Activated CD8-positive, alpha-beta memory T cell treated with anti-CD3 and anti-CD28 coated beads, Interleukin-2, amount 10 ng/mL, durations not matched to agents 7 days and 5 days (primary cell): Measurements from ENCODE around the gene MISP3. TPM values are rescaled to one million over a fixed set of nuclear protein-coding genes. Genes with fewer than 3 reads are reported as not detected.

Source experiments
- ATAC-seq: fragments of 150-1000 bp; cut with Tn5 transposase; one replicate; pipeline ENCODE4 v1.10.0; 2021; ENCODE audit warnings: moderate library complexity
- CTCF ChIA-PET: fragments of 350-600 bp; sonication (Branson Sonifier 250); formaldehyde crosslinking; loops from one replicate; lab custom pipeline; 2021; ENCODE audit warnings: antibody characterized with exemption; lab: Charles Lee
- DNase-seq: peaks from one replicate; pipeline ENCODE4 v3.0.0-alpha.2; 2020
- H3K27ac Mint-ChIP-seq: one replicate; pipeline ENCODE4 v1.8.0; 2021; ENCODE audit warnings: mild to moderate bottlenecking, mixed read lengths
- H3K27me3 Mint-ChIP-seq: one replicate; pipeline ENCODE4 v1.8.0; 2021; ENCODE audit warnings: mixed read lengths
- H3K36me3 Mint-ChIP-seq: one replicate; pipeline ENCODE4 v1.8.0; 2021; ENCODE audit warnings: mild to moderate bottlenecking, mixed read lengths
- H3K4me1 Mint-ChIP-seq: one replicate; pipeline ENCODE4 v1.8.0; 2021; ENCODE audit warnings: mixed read lengths
- H3K4me3 Mint-ChIP-seq: one replicate; pipeline ENCODE4 v1.8.0; 2021; ENCODE audit warnings: mild to moderate bottlenecking, moderate library complexity, mixed read lengths
- H3K9me3 Mint-ChIP-seq: one replicate; pipeline ENCODE4 v1.8.0; 2022; ENCODE audit warnings: low read depth, mixed read lengths
- total RNA-seq, 2 experiments: library from RNA; stranded (reverse); gene quantifications; one replicate each; pipeline ENCODE4 v1.2.3, GENCODE V29; 2021

The MISP3 gene
- total RNA-seq, 2 experiments from 2014 or later = 1.4 to 2.4 TPM

DNA sequence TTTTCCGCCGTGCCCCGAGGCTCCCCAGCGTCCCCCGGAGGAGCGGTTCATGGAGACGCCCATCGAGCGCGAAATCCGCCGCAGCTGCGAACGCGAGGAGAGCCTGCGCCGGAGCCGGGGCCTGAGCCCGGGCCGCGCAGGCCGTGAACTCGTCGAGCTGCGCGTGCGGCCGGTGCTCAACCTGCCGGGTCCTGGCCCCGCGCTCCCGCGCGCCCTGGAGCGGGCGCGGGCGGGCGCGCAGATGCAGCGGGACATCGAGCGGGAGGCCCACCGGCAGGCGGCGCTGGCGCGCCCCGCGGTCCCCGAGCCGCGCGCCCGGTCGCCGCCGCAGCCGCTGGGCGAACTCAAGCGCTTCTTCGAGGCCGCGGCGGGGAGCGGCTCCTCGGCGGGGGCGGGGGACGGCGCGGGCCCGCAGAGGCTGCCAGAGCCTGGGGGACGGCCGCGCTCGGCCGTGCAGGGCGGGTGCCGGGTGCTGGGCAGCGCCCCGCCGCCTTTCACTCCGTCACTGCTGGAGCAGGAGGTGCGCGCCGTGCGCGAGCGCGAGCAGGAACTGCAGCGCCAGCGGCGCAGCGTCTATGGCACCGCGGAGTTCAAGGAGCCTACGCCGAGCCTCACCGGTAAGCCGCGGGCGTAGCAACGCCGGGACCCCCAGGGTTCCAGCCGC lies 807 bp downstream of the MISP3 start:
- Mint-ChIP-seq H3K4me3 (peak overlapping the region; percentile 84), H3K36me3 (no peaks in the 10 kb centered on the region), H3K4me1 (peaks cover 23% of the 10 kb centered on the region), H3K9me3 (no peaks in the 10 kb centered on the region), H3K27me3 (peaks cover 3% of the 10 kb centered on the region), H3K27ac (peak overlapping the region; percentile 81)
- CTCF ChIA-PET = interaction anchor here (0.6 to 7.3 kb wide), 40 partner anchors 8 to 481 kb away, joined by 3 to 153 read pairs (median 3); partner anchors contain the start of genes ASF1B, BRME1, CC2D1A and IL27RA
- ATAC-seq = peak; percentile 79
- peak; percentile 82 for DNase-seq

DNA sequence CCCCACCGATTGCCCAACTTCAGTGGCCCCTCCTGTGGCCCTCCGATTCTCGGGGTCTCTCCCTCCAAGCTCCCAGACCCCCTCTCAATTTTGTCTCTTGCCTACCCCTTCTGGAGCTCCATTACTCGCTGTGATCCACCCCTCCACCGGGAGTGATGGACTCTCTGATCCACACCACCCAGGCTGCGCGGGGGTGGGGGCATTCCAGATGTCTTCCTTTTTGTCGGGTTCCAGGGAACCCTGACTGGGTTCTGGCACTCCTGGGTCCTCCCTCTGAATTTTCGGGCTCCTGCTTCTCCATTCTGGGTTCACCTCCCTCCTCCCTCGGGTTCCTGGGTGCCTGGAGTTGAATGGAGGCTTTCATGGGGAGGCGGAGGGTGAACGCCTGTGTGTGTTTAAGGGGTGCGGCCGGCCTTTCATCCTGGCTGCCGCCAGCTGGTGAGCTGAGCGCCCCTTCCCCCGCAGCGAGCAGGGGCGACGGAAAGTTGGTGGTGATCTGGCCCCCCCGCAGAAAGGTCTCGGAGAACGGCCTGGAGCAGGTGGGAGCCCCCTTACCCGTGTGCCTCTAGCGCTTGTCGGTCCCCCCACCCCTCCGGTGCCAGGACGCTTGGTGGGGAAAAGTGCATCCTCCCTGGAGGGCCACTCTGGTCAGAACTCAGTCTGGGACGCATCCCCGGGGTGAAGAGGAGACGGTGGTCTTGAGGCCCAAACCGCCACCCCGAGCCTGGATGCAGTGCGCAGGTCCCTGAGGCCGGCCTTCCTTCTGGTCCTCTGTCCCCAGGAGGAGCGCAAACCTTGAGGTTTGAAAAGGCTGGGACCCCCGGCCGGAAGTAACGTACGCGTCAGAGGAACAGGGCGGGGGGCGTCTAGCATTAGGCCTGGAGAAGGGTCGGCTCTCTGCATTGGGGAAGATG lies 1.6 kb downstream of the MISP3 start:
- ATAC-seq = peak; percentile 9
- peak overlapping the region; percentile 81 for H3K27ac Mint-ChIP-seq

DNA sequence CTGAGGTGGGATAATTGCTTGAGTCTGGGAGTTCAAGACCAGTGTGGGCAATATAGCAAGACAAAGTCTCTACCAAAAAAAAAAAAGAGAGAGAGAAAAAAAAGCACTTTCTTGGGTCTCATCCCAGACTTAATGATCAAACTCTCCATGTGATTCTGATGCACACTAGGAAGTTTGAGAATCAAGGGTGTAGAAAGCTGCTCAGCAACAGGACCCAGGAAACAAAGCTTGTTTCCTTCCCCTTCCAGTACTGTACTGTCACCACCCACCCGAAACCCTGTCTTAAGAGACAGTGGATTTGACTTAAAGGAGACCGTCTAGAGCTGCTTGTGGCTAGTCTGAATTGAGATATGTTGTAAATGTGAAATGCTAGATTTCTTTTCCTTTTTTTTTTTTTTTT lies 5.8 kb downstream of the MISP3 start:
- Mint-ChIP-seq H3K27me3 (no peaks in the 10 kb centered on the region), H3K36me3 (no peaks in the 10 kb centered on the region), H3K4me3 (no peak overlapping the region), H3K9me3 (no peaks in the 10 kb centered on the region), H3K27ac (no peak overlapping the region), H3K4me1 (peaks cover 33% of the 10 kb centered on the region)
- ATAC-seq (no peak), DNase-seq (no peak)
- CTCF ChIA-PET = interaction anchor here (0.5 to 7.4 kb wide), 6 partner anchors 19 to 198 kb away, joined by 3 to 38 read pairs (median 5); partner anchors contain the start of gene ASF1B

More for the DNA sequence above, 1.6 kb downstream of the MISP3 start:
- Mint-ChIP-seq H3K4me1 (peaks cover 25% of the 10 kb centered on the region), H3K4me3 (peak overlapping the region; percentile 84), H3K27me3 (peaks cover 3% of the 10 kb centered on the region), H3K9me3 (no peaks in the 10 kb centered on the region), H3K36me3 (no peaks in the 10 kb centered on the region)
- DNase-seq = no peak
- CTCF ChIA-PET = interaction anchor here (0.8 to 7.3 kb wide), 27 partner anchors 8 to 238 kb away, joined by 3 to 153 read pairs (median 4); partner anchors contain the start of genes ASF1B, BRME1, CC2D1A and IL27RA

DNA sequence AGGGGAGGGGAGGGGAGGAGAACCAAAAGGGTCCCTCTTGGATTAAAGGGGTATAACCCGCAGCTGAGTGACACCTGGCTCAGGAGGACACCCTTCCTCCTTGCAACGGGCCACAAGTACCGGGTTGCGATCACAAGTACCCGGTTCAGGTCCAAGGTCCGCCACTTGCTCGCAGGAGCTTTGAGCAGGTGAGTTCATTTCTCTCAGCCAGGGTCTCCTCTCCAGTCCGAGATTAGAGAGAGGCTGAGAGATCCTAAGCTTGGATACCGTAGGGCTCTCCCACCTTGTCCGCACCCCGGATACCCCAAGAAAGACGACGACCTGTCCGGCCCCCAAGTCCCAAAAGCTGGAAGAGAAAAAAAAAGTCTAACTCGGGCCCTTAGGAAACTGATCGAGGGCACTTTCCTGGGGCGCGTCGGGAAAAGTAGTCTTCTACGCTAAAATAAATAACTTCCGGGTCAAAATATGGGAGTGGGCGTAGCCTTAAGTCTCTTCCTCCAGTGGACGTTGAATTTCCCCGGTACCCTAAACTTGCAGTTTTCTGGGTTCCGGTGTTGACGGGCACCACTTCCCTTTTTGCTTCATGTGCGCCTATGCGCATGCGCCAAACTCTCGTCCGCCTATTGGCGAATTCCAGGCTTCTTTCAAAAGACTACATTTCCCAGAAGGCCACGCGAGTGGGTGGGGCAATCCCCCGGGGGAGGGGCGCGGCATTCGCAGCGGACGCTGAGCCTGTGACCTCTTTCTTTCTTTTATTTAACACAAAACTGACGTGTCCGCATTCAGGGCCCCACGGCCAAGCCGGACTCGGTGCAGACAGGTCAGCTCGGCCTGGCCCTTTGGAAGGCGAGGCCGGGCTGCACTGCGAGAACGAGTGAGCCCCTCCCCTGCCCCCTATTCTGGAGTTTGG lies 8.6 kb downstream of the MISP3 start:
- no peaks in the 10 kb centered on the region for H3K36me3 Mint-ChIP-seq
- CTCF ChIA-PET = interaction anchor here (0.5 to 7.4 kb wide), 20 partner anchors 8 to 399 kb away, joined by 3 to 38 read pairs (median 3); partner anchors contain the start of genes ASF1B, BRME1 and MISP3
- H3K9me3 Mint-ChIP-seq = no peaks in the 10 kb centered on the region
- peak; percentile 100 for DNase-seq
- ATAC-seq = peak; percentile 97
- H3K4me3 Mint-ChIP-seq = peak overlapping the region; percentile 92
- peak overlapping the region; percentile 92 for H3K27ac Mint-ChIP-seq
- H3K4me1 Mint-ChIP-seq = peaks cover 16% of the 10 kb centered on the region
- H3K27me3 Mint-ChIP-seq = no peaks in the 10 kb centered on the region

DNA sequence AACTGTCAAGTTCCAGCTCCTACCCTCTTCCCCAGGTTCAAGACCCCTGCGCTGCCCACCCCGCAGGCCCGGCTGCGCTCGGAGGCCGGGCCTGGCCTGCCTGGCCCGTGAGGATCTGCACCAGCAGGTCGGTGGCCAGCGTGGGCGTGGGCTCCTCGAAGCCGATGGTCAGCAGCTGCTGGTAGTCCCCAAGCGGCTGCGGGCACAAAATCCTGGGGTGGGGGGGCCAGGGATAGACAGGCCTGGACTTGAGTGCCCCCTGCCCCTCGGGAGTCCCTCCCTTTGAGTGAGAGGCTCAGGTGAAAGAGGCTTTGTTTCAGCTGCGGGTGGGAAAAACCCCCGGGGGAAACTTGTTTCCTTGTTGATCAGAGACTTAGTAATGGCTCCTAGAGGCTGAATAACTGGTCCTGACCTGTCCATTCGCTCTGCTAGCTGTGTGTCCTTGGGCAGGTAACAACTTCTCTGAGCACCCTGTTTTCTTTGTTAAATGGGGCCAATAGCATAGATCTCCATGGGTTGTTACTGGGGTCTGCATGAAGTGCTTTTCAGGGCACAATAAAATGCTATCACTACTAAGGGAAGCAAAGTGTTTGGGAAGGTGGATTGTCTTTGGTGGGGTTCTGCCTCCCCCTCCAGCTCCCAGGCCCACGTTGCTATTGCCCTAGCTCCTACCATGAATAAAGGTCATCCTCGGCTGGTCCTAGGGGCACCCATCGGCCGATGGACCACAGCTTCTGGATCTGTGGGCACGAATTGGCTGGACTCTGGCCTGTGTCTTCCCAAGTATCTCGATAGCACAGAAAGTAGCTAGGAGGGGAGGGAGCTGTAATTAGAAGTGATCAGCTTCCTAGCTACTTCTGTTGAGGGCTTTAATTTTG lies 9.4 kb downstream of the MISP3 start:
- Mint-ChIP-seq H3K27ac (peak overlapping the region; percentile 92), H3K27me3 (no peaks in the 10 kb centered on the region), H3K9me3 (no peaks in the 10 kb centered on the region), H3K4me3 (peak overlapping the region; percentile 92), H3K4me1 (peaks cover 16% of the 10 kb centered on the region), H3K36me3 (no peaks in the 10 kb centered on the region)
- CTCF ChIA-PET = interaction anchor here (0.7 to 7.4 kb wide), 15 partner anchors 9 to 398 kb away, joined by 3 to 38 read pairs (median 6); partner anchors contain the start of genes ASF1B and MISP3
- DNase-seq (peak; percentile 54), ATAC-seq (no peak)

DNA sequence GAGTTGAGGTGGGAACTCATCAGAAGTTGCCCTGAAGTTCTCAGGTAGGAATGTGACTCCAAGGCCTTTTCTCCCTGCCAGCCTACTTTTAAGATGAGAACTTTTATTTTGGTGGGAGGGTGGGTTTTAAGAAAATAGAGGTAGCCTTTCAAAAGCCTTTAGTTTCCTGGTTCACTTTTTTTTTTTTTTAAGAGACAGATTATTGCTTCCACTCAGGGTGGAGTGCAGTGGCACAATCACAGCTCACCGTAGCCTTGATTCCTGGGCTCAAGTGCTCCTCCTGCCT lies 10.0 kb downstream of the MISP3 start:
- H3K27ac Mint-ChIP-seq = no peak overlapping the region
- no peak overlapping the region for H3K4me3 Mint-ChIP-seq

DNA sequence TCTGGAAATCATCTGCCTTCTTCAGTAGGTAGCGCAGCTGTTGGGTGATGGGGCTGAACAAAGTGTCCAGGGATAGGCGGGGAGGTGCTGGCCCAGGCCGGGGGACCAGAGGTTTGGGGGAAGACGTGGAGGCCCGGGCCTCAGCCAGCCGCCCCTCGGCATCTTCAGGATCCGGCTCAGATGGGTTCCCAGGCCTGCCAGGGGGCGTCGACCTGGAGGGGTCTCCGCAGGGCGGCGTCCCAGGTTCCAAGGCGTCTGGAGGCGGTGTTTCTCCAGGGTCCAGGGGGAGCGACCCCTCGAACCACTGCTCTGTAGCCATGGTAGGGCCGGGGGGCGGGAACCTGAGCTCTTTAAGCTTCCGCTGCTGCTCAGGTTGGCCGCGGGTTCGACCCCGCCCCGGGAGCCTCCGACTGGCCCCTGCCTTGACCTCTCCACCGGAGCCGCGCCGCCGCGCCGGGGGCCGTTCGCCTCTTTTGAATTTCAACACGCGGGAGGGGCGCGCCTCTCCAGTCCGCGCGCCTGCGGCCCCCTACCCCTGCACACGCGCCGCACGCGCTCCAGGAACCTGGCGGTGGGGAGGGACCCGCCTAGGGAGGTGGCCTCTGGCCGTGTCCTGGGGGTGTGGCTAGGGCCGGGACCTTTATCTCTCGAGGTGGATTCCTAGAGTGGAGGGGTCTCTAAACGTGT lies 12.9 kb downstream of the MISP3 start, which contains the start of gene C19orf67:
Gene C19orf67, minus strand, starts transcription at position 475 of the 687 bp plus-strand sequence. Its CDS starts 156 bp downstream, at position 319.
- CTCF ChIA-PET = interaction anchor here (3.0 kb wide), 1 partner anchor 30 kb away, joined by 12 read pairs; no protein-coding TSS in a partner anchor
- DNase-seq = no peak
- H3K27ac Mint-ChIP-seq = no peak within 1 kb of the TSS

More for the DNA sequence above, 10.0 kb downstream of the MISP3 start:
- ATAC-seq = no peak
- CTCF ChIA-PET = interaction anchor here (0.7 to 7.4 kb wide), 6 partner anchors 9 to 179 kb away, joined by 3 to 38 read pairs (median 8); partner anchors contain the start of genes ASF1B and MISP3
- H3K27me3 Mint-ChIP-seq = no peaks in the 10 kb centered on the region
- H3K36me3 Mint-ChIP-seq = no peaks in the 10 kb centered on the region
- peaks cover 13% of the 10 kb centered on the region for H3K4me1 Mint-ChIP-seq
- no peak for DNase-seq
- H3K9me3 Mint-ChIP-seq = no peaks in the 10 kb centered on the region

DNA sequence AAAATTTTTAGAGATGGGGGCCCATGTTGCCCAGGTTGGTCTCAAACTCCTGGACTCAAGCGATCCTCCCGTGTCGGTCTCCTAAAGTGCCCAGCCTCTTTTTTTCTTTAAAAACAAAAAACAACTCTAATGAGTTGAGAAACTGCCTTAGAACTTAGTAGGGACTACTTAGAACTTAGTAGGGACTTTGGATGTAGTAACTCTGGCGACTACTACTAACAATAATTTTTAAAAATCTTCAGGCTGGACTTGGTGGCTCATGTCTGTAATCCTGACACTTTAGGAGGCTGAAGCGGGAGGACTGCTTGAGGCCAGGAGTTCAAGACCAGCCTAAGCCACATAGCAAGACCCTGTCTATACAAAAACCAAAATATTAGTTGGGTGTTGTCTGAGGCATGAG lies 13.5 kb downstream of the MISP3 start:
- peaks cover 14% of the 10 kb centered on the region for H3K4me1 Mint-ChIP-seq
- peaks cover 12% of the 10 kb centered on the region for H3K36me3 Mint-ChIP-seq
- DNase-seq (no peak), ATAC-seq (no peak)
- CTCF ChIA-PET = interaction anchor here (1.7 kb wide), 1 partner anchor 13 kb away, joined by 6 read pairs; no protein-coding TSS in a partner anchor
- H3K27ac Mint-ChIP-seq = no peak overlapping the region
- H3K27me3 Mint-ChIP-seq = no peaks in the 10 kb centered on the region
- no peak overlapping the region for H3K4me3 Mint-ChIP-seq
- no peaks in the 10 kb centered on the region for H3K9me3 Mint-ChIP-seq

More for the DNA sequence above, 12.9 kb downstream of the MISP3 start, which contains the start of gene C19orf67:
- no peak for ATAC-seq
- Mint-ChIP-seq H3K36me3 (peaks cover 12% of the 10 kb centered on the region), H3K4me1 (peaks cover 15% of the 10 kb centered on the region), H3K27me3 (no peaks in the 10 kb centered on the region), H3K4me3 (no peak within 1 kb of the TSS), H3K9me3 (no peaks in the 10 kb centered on the region)

DNA sequence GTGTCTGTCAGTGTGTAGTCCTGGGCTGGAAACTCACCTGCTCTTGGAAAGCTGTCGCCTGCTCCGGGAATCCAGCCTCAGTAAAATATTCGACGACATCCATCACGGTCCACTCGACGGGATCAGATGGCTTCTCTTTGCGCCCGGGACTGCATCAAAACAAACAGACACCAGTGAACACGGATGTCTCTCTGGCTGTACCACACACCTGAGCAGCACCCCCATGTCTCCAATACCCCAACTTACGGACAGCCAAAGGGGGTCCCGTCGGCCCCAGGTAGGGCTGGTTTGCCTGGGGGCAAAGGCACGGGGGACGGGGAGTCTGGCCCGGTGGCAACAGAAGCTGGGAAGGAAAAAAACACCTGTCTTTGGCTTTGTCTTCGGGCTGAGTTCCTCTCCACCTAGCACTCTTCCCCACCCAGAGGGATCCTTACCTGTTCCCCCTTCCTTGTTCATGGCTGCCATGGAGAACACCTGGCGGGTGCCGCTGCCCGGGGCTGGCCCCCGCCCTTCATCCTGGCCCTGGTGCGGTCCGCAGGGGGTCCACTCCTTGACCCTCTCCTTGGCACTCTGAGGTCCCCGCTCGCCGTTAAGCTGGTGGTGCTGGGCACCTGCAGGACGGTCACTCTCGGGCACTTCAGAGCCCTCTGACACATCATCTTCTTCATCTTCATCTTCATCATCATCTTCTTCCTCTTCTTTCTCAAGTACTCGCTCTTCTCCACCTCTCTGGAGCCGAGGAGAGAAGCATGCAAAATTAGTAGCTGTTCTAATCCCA lies 16.2 kb downstream of the MISP3 start:
- Mint-ChIP-seq H3K4me3 (peak overlapping the region; percentile 66), H3K27ac (no peak overlapping the region), H3K27me3 (no peaks in the 10 kb centered on the region), H3K9me3 (peaks cover 4% of the 10 kb centered on the region), H3K4me1 (peaks cover 20% of the 10 kb centered on the region), H3K36me3 (peaks cover 19% of the 10 kb centered on the region)
- CTCF ChIA-PET = interaction anchor here (0.6 to 2.1 kb wide), 5 partner anchors 13 to 227 kb away, joined by 3 to 7 read pairs (median 4); partner anchors contain the start of genes IL27RA and MISP3
- DNase-seq (no peak), ATAC-seq (no peak)

DNA sequence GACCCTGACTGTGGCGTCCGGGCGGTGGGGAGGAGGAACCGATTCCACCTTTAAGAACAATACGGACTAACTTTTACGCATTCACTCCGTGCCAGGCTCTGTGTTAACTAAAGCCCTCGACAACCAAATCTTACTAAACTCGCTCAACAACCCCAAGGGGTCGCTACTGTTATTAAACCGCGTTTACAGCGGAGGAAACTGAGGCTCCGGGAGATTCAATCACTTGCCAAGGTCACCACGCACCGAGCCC lies 16.8 kb downstream of the MISP3 start:
- H3K27ac Mint-ChIP-seq = peak overlapping the region; percentile 68
- no peaks in the 10 kb centered on the region for H3K27me3 Mint-ChIP-seq
- peaks cover 20% of the 10 kb centered on the region for H3K4me1 Mint-ChIP-seq
- CTCF ChIA-PET = interaction anchor here (0.6 to 1.5 kb wide), 4 partner anchors 14 to 227 kb away, joined by 3 to 4 read pairs (median 4); partner anchors contain the start of genes IL27RA and MISP3
- ATAC-seq = no peak
- DNase-seq = no peak
- peaks cover 4% of the 10 kb centered on the region for H3K9me3 Mint-ChIP-seq
- H3K36me3 Mint-ChIP-seq = peaks cover 19% of the 10 kb centered on the region
- peak overlapping the region; percentile 66 for H3K4me3 Mint-ChIP-seq
